Measurements from ENCODE around the gene AMPD1. TPM values are rescaled to one million over a fixed set of nuclear protein-coding genes. Genes with fewer than 3 reads are reported as not detected.

Gene AMPD1
- total RNA-seq: not detected in 2 replicates

DNA sequence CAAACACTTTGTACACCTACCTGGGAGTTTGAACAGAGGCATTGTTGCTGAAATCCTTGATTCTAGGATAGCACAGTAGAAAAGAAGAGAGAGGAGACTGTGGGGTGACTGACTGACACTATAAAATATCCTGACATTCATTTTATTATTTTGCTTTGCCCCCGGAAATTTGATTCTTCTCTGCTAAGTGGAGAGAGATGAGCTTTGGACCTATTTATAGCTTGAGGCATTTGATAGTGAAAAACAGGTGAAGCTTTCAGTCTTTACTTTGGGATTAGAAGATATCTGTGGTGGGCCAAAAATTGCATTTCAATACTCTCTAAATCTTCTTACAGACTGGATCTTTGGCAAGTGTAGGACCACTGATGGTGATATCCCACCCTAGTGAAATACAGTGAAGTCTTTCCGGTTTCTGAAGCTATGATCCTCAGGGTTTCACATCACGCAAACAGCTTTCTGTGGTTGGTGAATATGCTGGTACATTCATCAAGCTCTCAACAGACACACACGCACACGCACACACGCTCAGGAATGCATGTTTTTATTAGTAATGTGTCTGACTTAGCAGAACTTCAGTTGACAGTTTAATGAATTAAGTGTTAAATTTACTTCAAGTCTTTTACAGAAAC lies at the start of gene AMPD1:
TSS of gene AMPD1 (minus strand) at position 117 of the 629 bp plus-strand sequence. CDS start at position 42, 75 bp downstream.

GRCh38 chr1:114716304-114717170 lies 21.2 kb upstream of the AMPD1 start, which contains the start of gene NRAS:
Gene NRAS (minus strand): TSS chr1:114716771. CDS start chr1:114716160, 611 bp downstream.

GRCh38 chr1:114669562-114670082 lies 25.7 kb downstream of the AMPD1 start, which contains the start of gene DENND2C:
Gene DENND2C (minus strand): TSS chr1:114670049. CDS start chr1:114625984, 44,065 bp downstream.

Other genes with a start within 250 kb of the AMPD1 start
- 21.9 and 26.5 TPM in 2 replicates for gene TRIM33, start 184.3 kb downstream of the AMPD1 start, total RNA-seq
- 32.4 and 40.1 TPM in 2 replicates for gene BCAS2, start 113.9 kb downstream of the AMPD1 start, total RNA-seq
- 0.18 and 0.47 TPM in 2 replicates for gene DENND2C, start 25.5 kb downstream of the AMPD1 start, total RNA-seq
- gene NRAS, start 21.2 kb upstream of the AMPD1 start, total RNA-seq: 53.8 and 64.7 TPM in 2 replicates
- 840 and 884 TPM in 2 replicates for gene CSDE1, start 62.4 kb upstream of the AMPD1 start, total RNA-seq
- 47.7 and 74.4 TPM in 2 replicates for gene SIKE1, start 85.1 kb upstream of the AMPD1 start, total RNA-seq
- gene SYCP1, start 159.3 kb upstream of the AMPD1 start, total RNA-seq: not detected in 2 replicates